Panc1 (cell line): ENCODE results near the gene TOGARAM2.

Experiments used
- CTCF ChIP-seq: fragments of 450-650 bp; IDR thresholded peaks from 2 replicates; pipeline ENCODE4 v1.5.1; 2017; ENCODE audit warnings: mild to moderate bottlenecking
- POLR2AphosphoS5 ChIP-seq: IDR thresholded peaks from 2 replicates; pipeline ENCODE4 v1.6.1; 2012; ENCODE audit warnings: mild to moderate bottlenecking, low read depth, low read length, moderate library complexity
- SIN3A ChIP-seq: IDR thresholded peaks from 2 replicates; pipeline ENCODE4 v1.6.1; 2012; ENCODE audit warnings: low read depth, mild to moderate bottlenecking, low read length, moderate library complexity, borderline replicate concordance; ENCODE audit not compliant: insufficient read depth
- TF ChIP-seq, protein P1 (sequence below), 2 experiments: IDR thresholded peaks; 2 replicates each; pipeline ENCODE4 v1.6.1; 2011 to 2012; ENCODE audit warnings: low read depth in 2 of 2, control low read depth in 1 of 2, low read length in 1 of 2, mild to moderate bottlenecking in 1 of 2, moderate library complexity in 1 of 2; ENCODE audit not compliant: insufficient read depth in 1 of 2

DNA sequence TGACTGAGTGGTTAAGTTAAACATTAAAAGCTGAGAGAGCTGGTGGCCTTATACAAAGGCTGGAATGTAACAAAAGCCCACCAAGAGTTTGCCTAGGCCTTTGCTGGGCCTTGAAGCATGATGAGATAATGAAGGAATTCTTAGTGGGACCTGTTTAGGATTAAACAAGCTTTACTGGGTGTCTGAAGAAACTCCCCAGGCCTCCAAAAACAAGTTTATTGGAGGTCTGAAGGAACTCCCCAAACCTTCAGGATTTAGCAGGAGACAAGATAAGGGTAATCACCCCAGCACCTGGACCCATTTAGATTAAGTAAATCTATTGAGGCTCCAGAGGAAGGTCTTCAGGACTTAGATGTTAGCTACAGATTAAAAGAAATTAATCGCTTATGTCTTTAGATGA lies 74.5 kb downstream of the TOGARAM2 start:
- TF ChIP-seq CTCF (no peak), POLR2AphosphoS5 (no peak), SIN3A (no peak)
- TF ChIP-seq, protein P1, sequence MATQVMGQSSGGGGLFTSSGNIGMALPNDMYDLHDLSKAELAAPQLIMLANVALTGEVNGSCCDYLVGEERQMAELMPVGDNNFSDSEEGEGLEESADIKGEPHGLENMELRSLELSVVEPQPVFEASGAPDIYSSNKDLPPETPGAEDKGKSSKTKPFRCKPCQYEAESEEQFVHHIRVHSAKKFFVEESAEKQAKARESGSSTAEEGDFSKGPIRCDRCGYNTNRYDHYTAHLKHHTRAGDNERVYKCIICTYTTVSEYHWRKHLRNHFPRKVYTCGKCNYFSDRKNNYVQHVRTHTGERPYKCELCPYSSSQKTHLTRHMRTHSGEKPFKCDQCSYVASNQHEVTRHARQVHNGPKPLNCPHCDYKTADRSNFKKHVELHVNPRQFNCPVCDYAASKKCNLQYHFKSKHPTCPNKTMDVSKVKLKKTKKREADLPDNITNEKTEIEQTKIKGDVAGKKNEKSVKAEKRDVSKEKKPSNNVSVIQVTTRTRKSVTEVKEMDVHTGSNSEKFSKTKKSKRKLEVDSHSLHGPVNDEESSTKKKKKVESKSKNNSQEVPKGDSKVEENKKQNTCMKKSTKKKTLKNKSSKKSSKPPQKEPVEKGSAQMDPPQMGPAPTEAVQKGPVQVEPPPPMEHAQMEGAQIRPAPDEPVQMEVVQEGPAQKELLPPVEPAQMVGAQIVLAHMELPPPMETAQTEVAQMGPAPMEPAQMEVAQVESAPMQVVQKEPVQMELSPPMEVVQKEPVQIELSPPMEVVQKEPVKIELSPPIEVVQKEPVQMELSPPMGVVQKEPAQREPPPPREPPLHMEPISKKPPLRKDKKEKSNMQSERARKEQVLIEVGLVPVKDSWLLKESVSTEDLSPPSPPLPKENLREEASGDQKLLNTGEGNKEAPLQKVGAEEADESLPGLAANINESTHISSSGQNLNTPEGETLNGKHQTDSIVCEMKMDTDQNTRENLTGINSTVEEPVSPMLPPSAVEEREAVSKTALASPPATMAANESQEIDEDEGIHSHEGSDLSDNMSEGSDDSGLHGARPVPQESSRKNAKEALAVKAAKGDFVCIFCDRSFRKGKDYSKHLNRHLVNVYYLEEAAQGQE (IDR thresholded peaks at IDR 0.05; ENCODE audit: insufficient read depth in 1 of 2, low read depth in 2 of 2, low read length in 1 of 2), result no peak
